SH-SY5Y (cell line): Measurements from ENCODE around the gene UTP3.

Experiments
- GATA2 ChIP-seq: IDR thresholded peaks from 2 replicates; pipeline ENCODE4 v1.6.1; 2011; ENCODE audit warnings: mild to moderate bottlenecking, low read depth, low read length
- GATA3 ChIP-seq: IDR thresholded peaks from 2 replicates; pipeline ENCODE4 v1.6.1; 2011; ENCODE audit warnings: low read depth, mild to moderate bottlenecking, low read length, moderate library complexity

DNA sequence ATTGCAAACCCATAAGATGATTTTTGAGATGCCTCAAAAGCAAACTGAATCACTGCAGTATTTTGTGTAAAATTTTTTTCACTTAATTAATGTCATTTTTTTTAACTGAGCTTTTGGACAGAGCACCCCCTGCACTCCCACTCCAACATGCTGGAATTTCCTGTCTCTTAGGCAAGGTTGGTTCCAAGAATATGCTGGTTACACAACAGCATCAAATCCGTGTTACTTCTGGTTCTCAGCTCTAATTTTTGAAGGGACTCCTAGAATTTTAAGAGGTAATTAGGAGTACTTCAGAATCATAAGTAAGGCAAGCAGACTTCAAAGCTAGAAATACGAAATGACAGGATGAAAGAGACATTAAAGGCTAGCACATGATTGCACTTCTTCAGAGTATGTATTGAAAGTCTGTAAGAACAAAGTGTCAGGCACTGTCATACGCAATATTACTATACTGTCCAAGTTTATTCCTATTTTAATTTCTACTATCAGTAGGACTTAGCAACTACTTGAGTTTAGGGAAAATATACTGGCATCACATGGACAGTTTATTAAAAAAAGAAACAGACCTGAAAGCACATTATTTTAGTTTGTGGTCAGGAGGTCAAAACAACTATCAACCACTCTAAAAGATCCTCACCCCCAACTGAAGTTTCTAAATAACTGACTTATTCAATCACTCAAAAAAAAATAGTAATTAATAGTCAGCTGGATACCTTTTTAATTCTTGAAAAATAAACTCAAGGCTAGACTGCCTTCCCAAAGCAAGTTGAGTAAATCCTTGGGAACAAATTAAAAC lies 20.4 kb upstream of the UTP3 start:
- TF ChIP-seq GATA2 (no peak), GATA3 (no peak)
